Naive B cell (primary cell): ENCODE measurements around the gene KRTAP9-9. TPM values are rescaled to one million over a fixed set of nuclear protein-coding genes. Genes with fewer than 3 reads are reported as not detected.

ENCODE experiments used
- polyA plus RNA-seq, 6 donors: library from polyadenylated mRNA; unstranded; fragments of 300-500 nt; fragmentation: Illumina TruSeq; gene quantifications; one replicate each; pipeline ENCODE4 v1.2.3, GENCODE V29; 2021; ENCODE audit warnings: low read depth in 6 of 6

KRTAP9-9 gene
- polyA plus RNA-seq, 6 donors from 2014 or later: not detected

Other genes with a start within 250 kb of the KRTAP9-9 start
- gene KRTAP3-1, start 246.3 kb upstream of the KRTAP9-9 start, polyA plus RNA-seq: not detected
- gene KRTAP1-5, start 228.2 kb upstream of the KRTAP9-9 start, polyA plus RNA-seq: not detected
- gene KRTAP1-4, start 225.2 kb upstream of the KRTAP9-9 start, polyA plus RNA-seq: not detected
- not detected for gene KRTAP1-3, start 220.5 kb upstream of the KRTAP9-9 start, polyA plus RNA-seq
- gene KRTAP1-1, start 213.9 kb upstream of the KRTAP9-9 start, polyA plus RNA-seq: not detected
- not detected for gene KRTAP2-1, start 208.1 kb upstream of the KRTAP9-9 start, polyA plus RNA-seq
- gene KRTAP2-2, start 200.2 kb upstream of the KRTAP9-9 start, polyA plus RNA-seq: not detected
- not detected for gene KRTAP2-3, start 195.3 kb upstream of the KRTAP9-9 start, polyA plus RNA-seq
- gene KRTAP2-4, start 189.5 kb upstream of the KRTAP9-9 start, polyA plus RNA-seq: not detected
- not detected for gene KRTAP4-7, start 171.2 kb upstream of the KRTAP9-9 start, polyA plus RNA-seq
- not detected for gene KRTAP4-8, start 157.2 kb upstream of the KRTAP9-9 start, polyA plus RNA-seq
- not detected for gene KRTAP4-16, start 153.2 kb upstream of the KRTAP9-9 start, polyA plus RNA-seq
- not detected for gene KRTAP4-9, start 150.0 kb upstream of the KRTAP9-9 start, polyA plus RNA-seq
- not detected for gene KRTAP4-11, start 137.0 kb upstream of the KRTAP9-9 start, polyA plus RNA-seq
- gene KRTAP4-12, start 131.2 kb upstream of the KRTAP9-9 start, polyA plus RNA-seq: 1 to 10 TPM in 2 of 6 donors, under 1 TPM in 2, not detected in 2; 0.30 to 3.3 (median 1.3) TPM
- gene KRTAP4-6, start 114.8 kb upstream of the KRTAP9-9 start, polyA plus RNA-seq: 1 to 10 TPM in 2 of 6 donors, not detected in 4; 1.6 to 2.0 TPM
- gene KRTAP4-5, start 105.6 kb upstream of the KRTAP9-9 start, polyA plus RNA-seq: not detected
- gene KRTAP4-4, start 94.6 kb upstream of the KRTAP9-9 start, polyA plus RNA-seq: not detected
- gene KRTAP4-3, start 87.2 kb upstream of the KRTAP9-9 start, polyA plus RNA-seq: not detected
- not detected for gene KRTAP4-2, start 77.2 kb upstream of the KRTAP9-9 start, polyA plus RNA-seq
- gene KRTAP4-1, start 70.5 kb upstream of the KRTAP9-9 start, polyA plus RNA-seq: not detected
- gene KRTAP9-1, start 65.5 kb upstream of the KRTAP9-9 start, polyA plus RNA-seq: not detected
- not detected for gene KRTAP9-2, start 28.7 kb upstream of the KRTAP9-9 start, polyA plus RNA-seq
- gene KRTAP9-3, start 22.9 kb upstream of the KRTAP9-9 start, polyA plus RNA-seq: not detected
- gene KRTAP9-8, start 17.4 kb upstream of the KRTAP9-9 start, polyA plus RNA-seq: not detected
- gene KRTAP9-4, start 5.7 kb upstream of the KRTAP9-9 start, polyA plus RNA-seq: not detected
- not detected for gene KRTAP9-6, start 10.0 kb downstream of the KRTAP9-9 start, polyA plus RNA-seq
- gene KRTAP9-7, start 20.3 kb downstream of the KRTAP9-9 start, polyA plus RNA-seq: not detected
- not detected for gene KRTAP29-1, start 47.5 kb downstream of the KRTAP9-9 start, polyA plus RNA-seq
- gene KRTAP16-1, start 53.9 kb downstream of the KRTAP9-9 start, polyA plus RNA-seq: 1 to 10 TPM in 1 of 6 donors, under 1 TPM in 3, not detected in 2; 0.38 to 2.0 (median 0.55) TPM
- gene KRTAP17-1, start 60.3 kb downstream of the KRTAP9-9 start, polyA plus RNA-seq: not detected
- not detected for gene KRT33A, start 95.4 kb downstream of the KRTAP9-9 start, polyA plus RNA-seq
- gene KRT33B, start 114.4 kb downstream of the KRTAP9-9 start, polyA plus RNA-seq: not detected
- gene KRT34, start 126.9 kb downstream of the KRTAP9-9 start, polyA plus RNA-seq: not detected
- gene KRT31, start 142.2 kb downstream of the KRTAP9-9 start, polyA plus RNA-seq: not detected
- gene KRT37, start 169.2 kb downstream of the KRTAP9-9 start, polyA plus RNA-seq: not detected
- gene KRT38, start 185.6 kb downstream of the KRTAP9-9 start, polyA plus RNA-seq: not detected
- not detected for gene KRT32, start 212.0 kb downstream of the KRTAP9-9 start, polyA plus RNA-seq
- gene KRT35, start 225.8 kb downstream of the KRTAP9-9 start, polyA plus RNA-seq: not detected
- gene KRT36, start 234.5 kb downstream of the KRTAP9-9 start, polyA plus RNA-seq: not detected